Measurements from ENCODE around the gene IL7R. TPM values are rescaled to one million over a fixed set of nuclear protein-coding genes. Genes with fewer than 3 reads are reported as not detected.

Gene IL7R
- total and polyA plus RNA-seq, 2 donors (not counting 1 experiment from before 2014, with no cell fraction given): 67.9 to 266 TPM

DNA sequence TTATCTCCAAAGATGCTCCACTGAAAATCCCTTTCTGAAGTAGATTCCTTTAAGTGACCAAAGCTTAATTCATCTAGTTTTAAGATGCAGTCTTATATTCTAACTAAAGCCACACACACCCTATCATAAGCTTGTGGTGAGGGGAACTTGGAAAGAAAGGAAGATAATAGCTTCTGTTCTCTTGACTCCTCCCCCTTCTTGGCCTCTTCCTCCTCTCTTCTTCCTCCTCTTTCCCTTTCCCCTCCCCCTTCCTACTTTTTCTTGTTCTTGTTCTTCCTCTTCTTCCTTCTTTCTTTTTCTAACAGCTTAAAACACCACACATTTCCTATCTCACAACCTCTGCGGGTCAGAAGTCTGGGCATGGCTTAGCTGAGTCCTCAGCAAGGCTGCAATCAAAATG is 23.5 kb downstream of the IL7R start:
- TF ChIP-seq, protein P1, sequence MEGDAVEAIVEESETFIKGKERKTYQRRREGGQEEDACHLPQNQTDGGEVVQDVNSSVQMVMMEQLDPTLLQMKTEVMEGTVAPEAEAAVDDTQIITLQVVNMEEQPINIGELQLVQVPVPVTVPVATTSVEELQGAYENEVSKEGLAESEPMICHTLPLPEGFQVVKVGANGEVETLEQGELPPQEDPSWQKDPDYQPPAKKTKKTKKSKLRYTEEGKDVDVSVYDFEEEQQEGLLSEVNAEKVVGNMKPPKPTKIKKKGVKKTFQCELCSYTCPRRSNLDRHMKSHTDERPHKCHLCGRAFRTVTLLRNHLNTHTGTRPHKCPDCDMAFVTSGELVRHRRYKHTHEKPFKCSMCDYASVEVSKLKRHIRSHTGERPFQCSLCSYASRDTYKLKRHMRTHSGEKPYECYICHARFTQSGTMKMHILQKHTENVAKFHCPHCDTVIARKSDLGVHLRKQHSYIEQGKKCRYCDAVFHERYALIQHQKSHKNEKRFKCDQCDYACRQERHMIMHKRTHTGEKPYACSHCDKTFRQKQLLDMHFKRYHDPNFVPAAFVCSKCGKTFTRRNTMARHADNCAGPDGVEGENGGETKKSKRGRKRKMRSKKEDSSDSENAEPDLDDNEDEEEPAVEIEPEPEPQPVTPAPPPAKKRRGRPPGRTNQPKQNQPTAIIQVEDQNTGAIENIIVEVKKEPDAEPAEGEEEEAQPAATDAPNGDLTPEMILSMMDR (conservative IDR thresholded peaks at IDR 0.05 in 1 of 2, IDR thresholded peaks at IDR 0.05 in 1 of 2; ENCODE audit: low read depth in 1 of 2, low read length in 2 of 2): no peak
- no peak for TF ChIP-seq EZH2 (IDR thresholded peaks at IDR 0.05; ENCODE audit: low read length, missing control alignments)
- Histone ChIP-seq H3K4me1 (ENCODE audit: control insufficient read depth, extremely low read depth, insufficient read depth, low read length) (peaks cover 8% of the 10 kb centered on the region), H3K36me3 (ENCODE audit: control insufficient read depth, insufficient read depth, low read length) (peaks cover 1% of the 10 kb centered on the region), H3K9ac (ENCODE audit: insufficient read depth, low read length) (no peak overlapping the region), H3K4me2 (ENCODE audit: extremely low read depth, insufficient read depth, low read length) (no peak overlapping the region), H3K79me2 (ENCODE audit: control insufficient read depth, insufficient read depth, low read length) (no peaks in the 10 kb centered on the region), H3K4me3 (replicated peaks in 1 of 4; ENCODE audit: control extremely low read depth in 1 of 4, insufficient read depth in 1 of 4, low read depth in 3 of 4, low read length in 4 of 4) (no peak overlapping the region), H4K20me1 (ENCODE audit: control insufficient read depth, extremely low read depth, insufficient read depth, low read length) (no peaks in the 10 kb centered on the region), H3K27me3 (ENCODE audit: control insufficient read depth, insufficient read depth, low read length) (no peaks in the 10 kb centered on the region), H3K27ac (ENCODE audit: insufficient read depth, low read length) (no peak overlapping the region), H2AFZ (ENCODE audit: low read length) (no peak overlapping the region), H3K9me3 (ENCODE audit: control insufficient read depth, insufficient read depth, low read depth, low read length) (no peaks in the 10 kb centered on the region)
- DNase-seq (ENCODE audit: low read depth in 2 of 2): no peak

DNA sequence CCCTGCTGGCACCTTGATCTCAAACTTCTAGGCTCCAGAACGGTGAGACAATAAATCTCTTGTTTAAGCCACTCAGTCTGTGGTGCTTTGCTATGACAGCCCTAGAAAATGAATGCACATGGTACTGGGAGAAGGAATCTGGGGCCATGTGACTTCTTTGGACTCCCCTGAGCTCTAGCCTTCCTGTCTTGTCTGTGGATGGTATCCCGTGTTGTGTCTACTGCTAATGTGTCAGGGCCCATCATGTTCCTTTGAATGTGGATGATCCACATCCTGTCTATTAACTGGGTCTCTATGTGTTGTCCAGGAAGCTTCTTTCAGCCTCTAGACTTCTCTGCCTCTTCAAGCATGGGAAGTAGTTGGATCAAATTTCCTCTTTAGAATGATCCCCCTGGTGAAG is 25.1 kb downstream of the IL7R start:
- Histone ChIP-seq H3K36me3 (ENCODE audit: control insufficient read depth, insufficient read depth, low read length) (no peaks in the 10 kb centered on the region), H3K79me2 (ENCODE audit: control insufficient read depth, insufficient read depth, low read length) (no peaks in the 10 kb centered on the region), H2AFZ (ENCODE audit: low read length) (no peak overlapping the region), H3K9ac (ENCODE audit: insufficient read depth, low read length) (no peak overlapping the region), H3K4me2 (ENCODE audit: extremely low read depth, insufficient read depth, low read length) (no peak overlapping the region), H3K9me3 (ENCODE audit: control insufficient read depth, insufficient read depth, low read depth, low read length) (no peaks in the 10 kb centered on the region), H3K27ac (ENCODE audit: insufficient read depth, low read length) (no peak overlapping the region), H3K4me3 (replicated peaks in 1 of 4; ENCODE audit: control extremely low read depth in 1 of 4, insufficient read depth in 1 of 4, low read depth in 3 of 4, low read length in 4 of 4) (no peak overlapping the region), H3K4me1 (ENCODE audit: control insufficient read depth, extremely low read depth, insufficient read depth, low read length) (peaks cover 8% of the 10 kb centered on the region), H3K27me3 (ENCODE audit: control insufficient read depth, insufficient read depth, low read length) (no peaks in the 10 kb centered on the region), H4K20me1 (ENCODE audit: control insufficient read depth, extremely low read depth, insufficient read depth, low read length) (no peaks in the 10 kb centered on the region)
- TF ChIP-seq EZH2 (IDR thresholded peaks at IDR 0.05; ENCODE audit: low read length, missing control alignments): no peak
- TF ChIP-seq, protein P1 (conservative IDR thresholded peaks at IDR 0.05 in 1 of 2, IDR thresholded peaks at IDR 0.05 in 1 of 2; ENCODE audit: low read depth in 1 of 2, low read length in 2 of 2): no peak
- DNase-seq (ENCODE audit: low read depth in 2 of 2): no peak

DNA sequence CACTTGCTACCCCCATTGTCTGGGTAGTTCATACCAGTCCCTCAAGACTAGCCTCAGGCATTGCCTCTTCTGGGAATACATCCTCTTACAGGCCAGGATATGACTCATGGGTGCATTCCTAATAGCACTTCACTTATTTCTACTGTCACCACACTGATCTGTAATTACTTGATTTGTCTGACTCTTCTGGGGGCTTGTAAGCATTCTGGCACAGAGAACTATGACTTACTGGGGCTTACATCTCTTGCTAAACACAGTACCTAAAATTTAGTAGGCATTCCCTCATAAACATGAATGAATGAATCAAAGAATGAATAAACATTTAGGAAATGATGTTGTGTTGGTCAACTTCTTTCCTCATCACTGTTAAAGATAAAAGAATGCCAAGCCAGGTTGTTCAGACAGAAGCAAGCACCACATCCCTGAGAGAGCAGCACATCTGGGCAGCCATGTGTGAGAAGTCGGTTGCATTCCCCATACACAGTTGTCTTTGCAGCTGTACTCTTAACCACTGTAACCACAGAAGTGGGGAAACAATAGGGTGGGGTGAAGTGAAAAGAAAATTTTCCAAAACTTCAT is 27.6 kb downstream of the IL7R start:
- no peaks in the 10 kb centered on the region for H4K20me1 ChIP-seq (ENCODE audit: control insufficient read depth, extremely low read depth, insufficient read depth, low read length)
- H3K9me3 ChIP-seq (ENCODE audit: control insufficient read depth, insufficient read depth, low read depth, low read length): no peaks in the 10 kb centered on the region
- H3K4me3 ChIP-seq (replicated peaks in 1 of 4; ENCODE audit: control extremely low read depth in 1 of 4, insufficient read depth in 1 of 4, low read depth in 3 of 4, low read length in 4 of 4): no peak overlapping the region
- no peaks in the 10 kb centered on the region for H3K27me3 ChIP-seq (ENCODE audit: control insufficient read depth, insufficient read depth, low read length)
- peak overlapping the region; percentile 76 for H3K27ac ChIP-seq (ENCODE audit: insufficient read depth, low read length)
- DNase-seq (ENCODE audit: low read depth in 2 of 2): peak; percentile 76 to 95
- H3K4me2 ChIP-seq (ENCODE audit: extremely low read depth, insufficient read depth, low read length): no peak overlapping the region
- H2AFZ ChIP-seq (ENCODE audit: low read length): no peak overlapping the region
- H3K36me3 ChIP-seq (ENCODE audit: control insufficient read depth, insufficient read depth, low read length): no peaks in the 10 kb centered on the region
- no peaks in the 10 kb centered on the region for H3K79me2 ChIP-seq (ENCODE audit: control insufficient read depth, insufficient read depth, low read length)
- peaks cover 8% of the 10 kb centered on the region for H3K4me1 ChIP-seq (ENCODE audit: control insufficient read depth, extremely low read depth, insufficient read depth, low read length)
- TF ChIP-seq, protein P1 (conservative IDR thresholded peaks at IDR 0.05 in 1 of 2, IDR thresholded peaks at IDR 0.05 in 1 of 2; ENCODE audit: low read depth in 1 of 2, low read length in 2 of 2): no peak
- TF ChIP-seq EZH2 (IDR thresholded peaks at IDR 0.05; ENCODE audit: low read length, missing control alignments): no peak
- H3K9ac ChIP-seq (ENCODE audit: insufficient read depth, low read length): no peak overlapping the region
